ENCODE measurements around the gene CST7.

DNA sequence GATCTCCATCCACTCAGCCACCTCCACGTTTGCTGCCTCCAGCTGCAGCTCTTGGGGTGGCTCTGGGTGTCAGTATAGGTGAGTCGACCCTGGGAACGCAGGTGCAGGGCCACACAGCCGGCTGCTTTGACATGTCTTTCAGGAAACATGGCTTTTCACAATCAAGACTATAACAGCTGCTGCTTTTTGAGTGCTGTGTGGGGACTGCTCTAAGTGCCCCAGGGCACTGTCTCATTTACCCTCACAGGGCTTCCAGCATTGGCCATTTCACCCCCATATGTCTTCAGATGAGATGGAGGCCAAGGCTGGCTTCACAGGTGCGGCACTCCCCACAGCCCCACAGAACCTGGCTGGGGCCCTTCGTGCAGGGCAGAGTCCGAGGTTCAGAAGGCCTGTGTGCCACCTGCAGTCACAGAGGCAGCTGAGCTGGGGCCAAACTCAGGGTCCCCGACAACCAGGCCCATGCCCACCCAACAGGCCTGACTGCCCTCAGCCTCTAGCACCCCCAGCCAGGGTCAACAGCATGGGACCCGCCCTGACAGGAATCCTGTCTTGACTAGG is 14.9 kb upstream of the CST7 start:
- TF ChIP-seq EP300 (conservative IDR thresholded peaks at IDR 0.05; ENCODE audit: poor library complexity, severe bottlenecking) (no peak), MXI1 (conservative IDR thresholded peaks at IDR 0.05; ENCODE audit: poor library complexity, severe bottlenecking) (no peak), EZH2 (IDR thresholded peaks at IDR 0.05; ENCODE audit: borderline replicate concordance, insufficient read depth, low read length, poor library complexity, severe bottlenecking) (no peak), SMC3 (conservative IDR thresholded peaks at IDR 0.05; ENCODE audit: poor library complexity) (no peak)
- TF ChIP-seq, protein P1, sequence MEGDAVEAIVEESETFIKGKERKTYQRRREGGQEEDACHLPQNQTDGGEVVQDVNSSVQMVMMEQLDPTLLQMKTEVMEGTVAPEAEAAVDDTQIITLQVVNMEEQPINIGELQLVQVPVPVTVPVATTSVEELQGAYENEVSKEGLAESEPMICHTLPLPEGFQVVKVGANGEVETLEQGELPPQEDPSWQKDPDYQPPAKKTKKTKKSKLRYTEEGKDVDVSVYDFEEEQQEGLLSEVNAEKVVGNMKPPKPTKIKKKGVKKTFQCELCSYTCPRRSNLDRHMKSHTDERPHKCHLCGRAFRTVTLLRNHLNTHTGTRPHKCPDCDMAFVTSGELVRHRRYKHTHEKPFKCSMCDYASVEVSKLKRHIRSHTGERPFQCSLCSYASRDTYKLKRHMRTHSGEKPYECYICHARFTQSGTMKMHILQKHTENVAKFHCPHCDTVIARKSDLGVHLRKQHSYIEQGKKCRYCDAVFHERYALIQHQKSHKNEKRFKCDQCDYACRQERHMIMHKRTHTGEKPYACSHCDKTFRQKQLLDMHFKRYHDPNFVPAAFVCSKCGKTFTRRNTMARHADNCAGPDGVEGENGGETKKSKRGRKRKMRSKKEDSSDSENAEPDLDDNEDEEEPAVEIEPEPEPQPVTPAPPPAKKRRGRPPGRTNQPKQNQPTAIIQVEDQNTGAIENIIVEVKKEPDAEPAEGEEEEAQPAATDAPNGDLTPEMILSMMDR (IDR thresholded peaks at IDR 0.05; ENCODE audit: poor library complexity, severe bottlenecking), result no peak
- TF ChIP-seq, protein P2, sequence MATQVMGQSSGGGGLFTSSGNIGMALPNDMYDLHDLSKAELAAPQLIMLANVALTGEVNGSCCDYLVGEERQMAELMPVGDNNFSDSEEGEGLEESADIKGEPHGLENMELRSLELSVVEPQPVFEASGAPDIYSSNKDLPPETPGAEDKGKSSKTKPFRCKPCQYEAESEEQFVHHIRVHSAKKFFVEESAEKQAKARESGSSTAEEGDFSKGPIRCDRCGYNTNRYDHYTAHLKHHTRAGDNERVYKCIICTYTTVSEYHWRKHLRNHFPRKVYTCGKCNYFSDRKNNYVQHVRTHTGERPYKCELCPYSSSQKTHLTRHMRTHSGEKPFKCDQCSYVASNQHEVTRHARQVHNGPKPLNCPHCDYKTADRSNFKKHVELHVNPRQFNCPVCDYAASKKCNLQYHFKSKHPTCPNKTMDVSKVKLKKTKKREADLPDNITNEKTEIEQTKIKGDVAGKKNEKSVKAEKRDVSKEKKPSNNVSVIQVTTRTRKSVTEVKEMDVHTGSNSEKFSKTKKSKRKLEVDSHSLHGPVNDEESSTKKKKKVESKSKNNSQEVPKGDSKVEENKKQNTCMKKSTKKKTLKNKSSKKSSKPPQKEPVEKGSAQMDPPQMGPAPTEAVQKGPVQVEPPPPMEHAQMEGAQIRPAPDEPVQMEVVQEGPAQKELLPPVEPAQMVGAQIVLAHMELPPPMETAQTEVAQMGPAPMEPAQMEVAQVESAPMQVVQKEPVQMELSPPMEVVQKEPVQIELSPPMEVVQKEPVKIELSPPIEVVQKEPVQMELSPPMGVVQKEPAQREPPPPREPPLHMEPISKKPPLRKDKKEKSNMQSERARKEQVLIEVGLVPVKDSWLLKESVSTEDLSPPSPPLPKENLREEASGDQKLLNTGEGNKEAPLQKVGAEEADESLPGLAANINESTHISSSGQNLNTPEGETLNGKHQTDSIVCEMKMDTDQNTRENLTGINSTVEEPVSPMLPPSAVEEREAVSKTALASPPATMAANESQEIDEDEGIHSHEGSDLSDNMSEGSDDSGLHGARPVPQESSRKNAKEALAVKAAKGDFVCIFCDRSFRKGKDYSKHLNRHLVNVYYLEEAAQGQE (IDR thresholded peaks at IDR 0.05; ENCODE audit: borderline replicate concordance), result no peak
